RWPE1 (cell line): ENCODE results near the gene SHOC2.

Experiments
- CTCF ChIA-PET: fragments of 350-600 bp; sonication (Branson Sonifier 250); formaldehyde crosslinking; extraction: SDS; loops from one replicate; lab custom pipeline; 2021; lab: Yijun Ruan, JAX
- POLR2A ChIA-PET: fragments of 400-600 bp; formaldehyde crosslinking; extraction: SDS; loops from one replicate; lab custom pipeline; 2020; ENCODE audit warnings: antibody characterized with exemption; ENCODE audit not compliant: low non-redundant PET; lab: Yijun Ruan, JAX
- DNase-seq: peaks from one replicate; pipeline ENCODE4 v3.0.0; 2012; ENCODE audit warnings: low spot score
- H3K27ac ChIP-seq: fragments of 450-650 bp; 2 replicates; pipeline ENCODE4 v1.5.1; 2017
- TF ChIP-seq, protein P1 (sequence below): fragments of 450-650 bp; conservative IDR thresholded peaks from 2 replicates; pipeline ENCODE4 v1.5.1; 2017; ENCODE audit warnings: low read depth, mild to moderate bottlenecking

The SHOC2 gene

DNA sequence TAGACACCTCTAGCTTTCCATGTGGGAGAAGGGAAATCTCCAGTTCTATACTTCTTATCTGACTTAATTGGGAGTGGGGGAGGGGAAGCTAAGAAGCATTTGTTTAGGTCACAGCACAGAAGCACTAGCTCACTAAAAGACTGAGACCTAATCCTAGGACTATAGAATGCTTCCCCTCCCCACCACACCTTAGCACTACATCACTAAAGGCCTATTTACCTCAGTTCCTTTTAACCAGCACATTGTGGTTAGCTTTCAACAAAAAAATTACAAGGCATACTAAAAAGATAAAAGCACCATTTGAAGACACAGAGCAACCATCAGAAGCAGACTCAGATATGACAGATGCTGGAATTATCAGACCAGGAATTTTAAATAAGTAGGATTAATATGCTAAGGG, 103.7 kb downstream of the SHOC2 start:
- no peak for DNase-seq
- ChIA-PET POLR2A (no interaction called here), CTCF (interaction anchor here (0.6 kb wide), 1 partner anchor 116 kb away, joined by 3 read pairs; no protein-coding TSS in a partner anchor)
- TF ChIP-seq, protein P1, sequence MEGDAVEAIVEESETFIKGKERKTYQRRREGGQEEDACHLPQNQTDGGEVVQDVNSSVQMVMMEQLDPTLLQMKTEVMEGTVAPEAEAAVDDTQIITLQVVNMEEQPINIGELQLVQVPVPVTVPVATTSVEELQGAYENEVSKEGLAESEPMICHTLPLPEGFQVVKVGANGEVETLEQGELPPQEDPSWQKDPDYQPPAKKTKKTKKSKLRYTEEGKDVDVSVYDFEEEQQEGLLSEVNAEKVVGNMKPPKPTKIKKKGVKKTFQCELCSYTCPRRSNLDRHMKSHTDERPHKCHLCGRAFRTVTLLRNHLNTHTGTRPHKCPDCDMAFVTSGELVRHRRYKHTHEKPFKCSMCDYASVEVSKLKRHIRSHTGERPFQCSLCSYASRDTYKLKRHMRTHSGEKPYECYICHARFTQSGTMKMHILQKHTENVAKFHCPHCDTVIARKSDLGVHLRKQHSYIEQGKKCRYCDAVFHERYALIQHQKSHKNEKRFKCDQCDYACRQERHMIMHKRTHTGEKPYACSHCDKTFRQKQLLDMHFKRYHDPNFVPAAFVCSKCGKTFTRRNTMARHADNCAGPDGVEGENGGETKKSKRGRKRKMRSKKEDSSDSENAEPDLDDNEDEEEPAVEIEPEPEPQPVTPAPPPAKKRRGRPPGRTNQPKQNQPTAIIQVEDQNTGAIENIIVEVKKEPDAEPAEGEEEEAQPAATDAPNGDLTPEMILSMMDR = no peak
- H3K27ac ChIP-seq = no peak overlapping the region

DNA sequence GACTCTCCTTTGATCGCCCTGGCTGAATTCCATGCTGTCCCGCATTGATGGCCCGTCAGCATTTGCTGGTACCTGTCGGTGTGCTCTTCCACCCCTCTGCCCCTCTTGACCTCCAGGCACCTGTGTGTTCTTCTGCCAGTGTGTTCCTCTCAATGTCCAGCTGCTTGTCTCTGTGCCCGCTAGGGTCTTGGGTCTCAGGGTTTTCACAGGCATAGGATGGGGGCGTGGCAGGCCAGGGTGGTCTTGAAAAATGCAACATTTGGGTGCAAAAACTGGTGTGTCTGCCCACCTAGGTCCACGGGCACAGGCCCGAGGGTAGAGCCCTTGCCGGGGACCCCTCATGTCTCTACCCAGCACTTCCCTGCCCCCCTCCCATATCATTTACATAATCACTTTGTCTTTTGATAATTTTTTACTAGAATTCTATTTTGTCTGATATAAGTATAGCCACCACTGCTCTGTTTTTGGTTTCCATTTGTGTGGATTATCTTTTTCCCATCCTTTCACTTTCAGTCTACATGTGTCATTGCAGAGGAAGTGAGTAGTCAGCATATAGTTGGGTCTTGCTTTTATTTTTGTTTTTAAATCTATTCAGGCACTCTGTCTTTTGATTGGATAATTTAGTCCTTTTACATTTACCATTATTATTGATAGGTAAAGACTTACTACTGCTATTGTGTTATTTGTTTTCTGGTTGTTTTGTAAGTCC, 110.8 kb downstream of the SHOC2 start:
- POLR2A ChIA-PET = no interaction called here
- no peak overlapping the region for H3K27ac ChIP-seq
- DNase-seq = no peak
- CTCF ChIA-PET = interaction anchor here (0.6 kb wide), 1 partner anchor 81 kb away, joined by 3 read pairs; no protein-coding TSS in a partner anchor
- TF ChIP-seq, protein P1 = no peak

DNA sequence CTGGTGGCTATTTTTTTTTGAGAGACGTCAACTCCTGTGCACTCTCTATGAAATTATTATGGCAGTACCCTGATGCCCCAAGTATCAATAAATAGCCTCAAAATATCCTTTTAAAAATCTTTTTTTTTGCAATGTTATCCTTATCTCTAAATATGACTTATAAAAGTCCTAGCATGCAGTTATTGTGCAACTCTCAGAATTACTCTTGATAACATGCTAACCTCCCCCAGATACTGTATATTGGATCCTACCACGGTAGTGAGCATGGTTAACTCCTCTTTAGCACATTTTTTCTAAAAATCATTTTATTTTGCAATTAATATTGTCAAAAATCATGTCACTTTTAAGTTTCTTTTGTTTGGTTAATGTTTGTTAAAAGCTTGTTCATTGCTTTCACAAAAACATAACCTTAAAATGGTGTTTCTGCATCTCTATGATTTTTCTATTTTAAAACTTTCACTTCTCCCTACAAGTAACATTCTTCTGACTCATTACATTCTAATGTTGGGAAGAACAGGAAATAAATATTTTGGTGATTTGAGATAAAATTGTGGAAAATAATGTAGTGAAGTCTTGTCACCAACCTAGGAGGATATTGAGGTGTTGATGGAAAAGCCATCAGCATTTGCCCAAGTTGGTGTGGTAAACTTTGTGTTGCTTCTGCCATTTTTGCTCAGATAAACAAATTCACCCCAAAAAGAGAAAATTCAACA, 115.3 kb downstream of the SHOC2 start:
- POLR2A ChIA-PET = no interaction called here
- CTCF ChIA-PET = interaction anchor here (0.6 kb wide), 1 partner anchor 1175 kb away, joined by 4 read pairs; no protein-coding TSS in a partner anchor
- TF ChIP-seq, protein P1 = no peak
- DNase-seq = no peak
- H3K27ac ChIP-seq = no peak overlapping the region

DNA sequence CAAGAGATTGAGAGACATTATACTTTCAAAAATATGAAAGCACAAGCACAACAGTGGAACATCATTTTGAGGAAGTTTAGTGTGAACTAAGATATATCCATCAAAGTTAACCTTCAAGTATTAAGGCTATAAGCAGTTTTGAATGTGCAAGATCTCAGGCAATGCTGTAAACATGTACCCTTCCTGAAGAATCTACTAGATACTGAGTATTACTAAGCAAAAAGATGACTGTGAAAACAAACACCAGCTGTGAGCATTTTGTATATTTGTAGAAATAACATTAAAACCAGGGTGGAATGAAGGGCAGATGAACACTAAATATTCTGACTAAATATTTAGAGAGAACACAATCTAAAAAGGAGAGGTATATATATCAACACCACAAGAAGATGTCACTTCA, 116.1 kb downstream of the SHOC2 start:
- no peak for DNase-seq
- TF ChIP-seq, protein P1 = no peak
- CTCF ChIA-PET = no interaction called here
- POLR2A ChIA-PET = no interaction called here
- no peak overlapping the region for H3K27ac ChIP-seq

DNA sequence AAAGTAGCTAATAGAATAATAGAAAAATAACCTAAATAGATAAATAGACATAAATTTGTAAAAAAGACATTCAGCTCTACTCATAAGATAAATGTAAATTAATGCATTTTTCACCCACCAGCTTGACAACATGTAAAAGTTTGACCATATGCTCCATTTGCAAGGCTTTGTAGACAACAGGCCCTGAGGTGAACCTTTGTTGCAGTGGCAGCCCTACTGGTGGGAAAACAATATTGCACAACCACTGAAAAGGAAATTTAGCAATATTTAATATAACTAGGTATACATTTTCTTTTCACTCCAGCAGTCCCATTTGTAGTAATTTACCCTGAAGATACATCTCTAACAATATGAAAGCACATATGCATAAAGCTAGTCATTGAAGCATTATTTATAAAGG, 118.5 kb downstream of the SHOC2 start:
- POLR2A ChIA-PET = no interaction called here
- DNase-seq = peak; percentile 8
- H3K27ac ChIP-seq = no peak overlapping the region
- CTCF ChIA-PET = interaction anchor here (0.9 to 1.4 kb wide), 2 partner anchors 198 to 411 kb away, joined by 3 to 4 read pairs; no protein-coding TSS in a partner anchor
- TF ChIP-seq, protein P1 = no peak

DNA sequence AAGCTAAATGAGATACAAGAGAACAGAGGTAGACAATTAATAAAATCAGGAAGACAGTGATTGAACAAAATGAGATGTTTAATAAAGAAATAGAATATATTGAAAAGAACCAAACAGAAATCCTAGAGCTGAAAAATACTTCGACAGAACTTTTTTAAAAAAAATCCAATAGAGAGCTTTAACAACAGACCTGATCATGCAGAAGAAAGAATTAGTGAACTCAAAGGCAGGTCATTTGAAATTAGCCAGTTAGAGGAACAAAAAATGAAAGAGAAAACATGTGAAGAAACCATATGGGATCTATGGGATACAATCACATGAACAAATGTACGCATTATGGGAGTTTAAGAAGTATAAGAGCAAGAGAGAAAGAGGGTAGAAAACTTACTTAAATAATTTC, 120.1 kb downstream of the SHOC2 start:
- H3K27ac ChIP-seq = no peak overlapping the region
- DNase-seq = no peak
- TF ChIP-seq, protein P1 = no peak
- ChIA-PET POLR2A (no interaction called here), CTCF (interaction anchor here (0.6 kb wide), 1 partner anchor 14 kb away, joined by 3 read pairs; no protein-coding TSS in a partner anchor)
